NCI-H1436 (cell line): ENCODE results near the gene ANXA2.
"Not testable (repeated sequence)": the region's sequence is repeated elsewhere in the genome, so short reads cannot be mapped to it uniquely, and the experiment has no call there.

Experiments used
- DNase-seq: peaks from one replicate; lab custom pipeline; 2025; lab: John Stamatoyannopoulos, UW

Gene ANXA2

DNA sequence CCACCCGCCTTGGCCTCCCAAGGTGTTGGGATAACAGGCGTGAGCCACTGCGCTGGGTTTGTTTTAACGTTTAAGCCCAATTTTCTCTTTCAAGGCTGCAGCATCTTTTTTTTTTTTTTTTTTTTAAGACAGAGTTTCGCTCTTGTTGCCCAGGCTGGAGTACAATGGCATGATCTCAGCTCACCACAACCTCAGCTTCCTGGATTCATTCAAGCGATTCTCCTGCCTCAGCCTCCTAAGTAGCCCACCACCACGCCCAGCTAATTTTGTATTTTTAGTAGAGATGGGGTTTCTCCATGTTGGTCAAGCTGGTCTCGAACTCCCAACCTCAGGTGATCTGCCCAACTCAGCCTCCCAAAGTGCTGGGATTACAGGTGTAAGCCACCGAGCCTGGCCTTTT lies 12.6 kb upstream of the ANXA2 start:
- not testable (repeated sequence) for DNase-seq

DNA sequence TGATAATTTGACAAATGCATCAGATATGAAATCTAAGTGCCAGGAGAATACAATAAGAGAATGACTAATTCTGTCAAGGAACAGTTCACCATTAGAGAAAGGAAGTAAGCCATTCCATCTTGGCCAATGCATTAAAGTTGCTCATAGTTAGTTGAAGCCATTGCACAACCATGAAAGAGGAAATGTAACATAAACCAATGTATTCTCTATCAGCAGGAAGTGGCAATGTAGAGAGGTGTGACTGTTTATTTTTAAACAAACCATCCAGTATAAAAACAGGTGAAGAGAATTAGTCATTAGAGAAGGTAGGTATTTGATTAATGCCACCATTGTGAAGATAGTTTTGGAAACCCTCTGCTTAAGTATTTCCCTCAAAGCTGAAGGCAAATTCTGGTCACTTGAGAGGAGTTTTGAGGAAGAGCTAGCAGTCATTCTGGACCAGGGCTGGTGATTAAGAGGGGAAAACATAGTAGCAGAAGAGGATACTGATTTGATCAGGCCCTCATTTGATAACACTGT lies 10.7 kb upstream of the ANXA2 start:
- no peak for DNase-seq

DNA sequence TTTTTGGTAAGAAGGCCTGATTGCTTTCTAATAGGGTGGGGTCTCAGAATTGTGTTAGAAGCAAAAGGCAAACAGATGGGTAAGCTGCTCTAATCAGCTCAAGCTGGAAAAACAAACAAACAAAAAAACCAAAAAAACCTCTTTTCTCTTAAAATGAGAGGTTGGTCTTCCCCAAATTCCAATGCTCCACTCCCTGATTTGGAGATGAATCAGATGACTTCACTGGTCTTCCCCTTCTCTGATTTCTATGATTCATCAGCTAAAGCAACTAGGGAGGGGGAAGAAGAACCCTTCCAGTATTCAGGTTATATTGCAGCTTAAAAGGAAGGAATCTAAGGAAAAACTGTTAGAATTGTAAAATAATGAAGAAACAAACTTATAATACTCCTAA lies 9.6 kb upstream of the ANXA2 start:
- no peak for DNase-seq

DNA sequence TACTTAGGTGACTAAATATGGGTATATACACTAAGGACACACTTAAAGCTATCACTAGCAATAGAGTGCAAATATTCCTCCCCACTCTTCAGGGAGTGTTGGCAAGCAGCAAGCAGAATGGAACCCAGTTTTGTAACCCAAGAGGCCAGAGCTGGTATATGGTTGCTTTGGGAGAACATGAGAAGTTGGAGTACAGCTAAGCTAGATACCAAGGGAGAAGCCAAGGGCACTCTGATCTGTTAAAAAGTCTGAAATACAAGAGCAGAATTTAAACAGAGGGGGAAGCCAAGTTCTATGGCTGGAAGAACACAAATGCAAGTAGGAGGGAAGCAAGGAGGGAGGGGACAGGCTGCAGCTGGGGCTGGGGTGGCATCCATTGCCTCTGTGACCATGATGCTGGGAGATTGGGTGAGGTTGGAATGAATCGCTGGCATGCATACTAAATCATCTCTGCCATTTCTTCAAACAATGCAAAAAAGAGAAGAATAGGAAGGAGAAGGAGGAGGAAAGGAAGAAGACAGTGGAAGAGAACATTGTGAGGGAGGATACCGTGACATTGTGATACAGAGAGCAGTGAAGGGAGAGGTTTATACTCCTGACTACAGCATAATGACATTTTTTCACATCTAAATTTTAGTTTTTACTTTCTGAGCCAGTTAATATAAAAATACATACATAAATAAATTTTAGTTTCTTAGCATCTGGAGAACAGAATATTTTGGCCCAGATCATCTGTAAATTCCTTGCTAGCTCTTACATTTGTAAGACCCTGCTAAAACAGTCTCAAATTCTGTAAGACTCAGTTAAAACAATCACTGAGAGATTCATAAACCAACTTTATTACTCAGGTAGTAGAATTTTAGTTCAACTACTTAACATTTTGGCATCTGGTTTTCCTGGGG lies 9.0 kb upstream of the ANXA2 start:
- no peak for DNase-seq

DNA sequence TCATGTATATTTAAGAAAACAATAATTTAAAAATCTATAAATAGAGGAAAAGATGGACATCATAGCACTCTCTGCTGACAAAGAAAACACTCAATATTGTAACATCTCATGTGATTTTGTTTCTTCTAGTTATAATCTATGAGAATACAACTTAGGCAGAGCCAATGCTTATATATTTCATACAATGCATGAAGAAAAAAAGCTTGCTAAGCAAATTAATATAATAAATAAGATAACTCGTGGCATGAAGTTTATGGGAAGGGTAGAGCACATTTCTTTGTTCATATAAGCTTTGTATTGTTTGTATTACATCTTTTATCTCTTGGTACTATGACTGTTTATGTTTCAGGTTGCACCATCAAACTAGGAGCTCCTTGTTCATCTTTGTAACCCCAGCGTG lies 7.6 kb upstream of the ANXA2 start:
- no peak for DNase-seq

DNA sequence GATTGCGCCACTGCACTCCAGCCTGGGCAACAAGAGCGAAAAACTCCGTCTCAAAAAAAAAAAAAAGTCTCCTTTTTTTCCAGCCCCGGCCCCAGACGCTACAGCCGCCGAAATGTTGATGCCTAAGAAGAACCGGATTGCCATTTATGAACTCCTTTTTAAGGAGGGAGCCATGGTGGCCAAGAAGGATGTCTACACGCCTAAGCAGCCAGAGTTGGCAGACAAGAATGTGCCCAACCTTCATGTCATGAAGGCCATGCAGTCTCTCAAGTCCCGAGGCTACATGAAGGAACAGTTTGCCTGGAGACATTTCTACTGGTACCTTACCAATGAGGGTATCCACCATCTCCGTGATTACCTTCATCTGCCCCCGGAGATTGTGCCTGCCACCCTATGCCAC lies 6.6 kb upstream of the ANXA2 start:
- not testable (repeated sequence) for DNase-seq

DNA sequence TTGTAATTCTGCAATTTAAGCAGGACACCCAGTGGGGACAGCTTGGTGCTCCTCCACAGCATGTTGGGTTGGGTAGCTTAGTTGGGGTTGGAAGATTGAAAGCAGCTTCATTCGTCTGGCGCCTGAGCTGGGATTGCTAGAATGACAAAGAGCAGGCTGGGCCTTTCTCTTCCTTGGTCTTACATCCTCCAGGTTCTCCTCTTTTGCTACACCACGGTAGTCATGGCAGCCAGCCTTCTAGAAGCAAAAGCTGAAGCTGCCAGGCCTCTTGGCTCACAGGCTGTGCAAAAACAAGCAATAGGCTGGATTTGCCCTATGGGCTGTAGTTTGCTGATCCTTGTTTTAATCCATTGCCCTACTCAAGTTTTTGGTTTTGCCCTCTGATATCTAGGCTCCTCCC lies 3.2 kb upstream of the ANXA2 start:
- DNase-seq = no peak

DNA sequence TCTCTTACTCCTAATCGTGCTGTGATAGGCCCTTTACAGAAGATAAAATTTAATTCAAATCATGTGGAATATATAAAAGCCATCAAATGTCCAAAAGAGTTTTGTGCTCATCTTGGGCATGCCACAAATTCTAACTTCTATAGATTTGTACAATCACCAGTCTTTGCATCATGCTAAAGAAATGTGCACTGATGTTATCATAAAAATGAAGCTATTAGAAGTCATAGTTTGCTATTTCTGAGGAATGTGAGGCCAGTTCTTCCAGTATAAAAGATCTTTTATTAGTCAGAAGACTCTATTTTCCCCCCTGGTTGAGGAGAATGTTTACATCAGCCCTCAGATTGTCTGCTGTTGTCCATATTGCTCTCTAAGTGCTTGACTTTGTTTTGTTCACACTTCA lies 2.1 kb upstream of the ANXA2 start:
- DNase-seq = no peak

DNA sequence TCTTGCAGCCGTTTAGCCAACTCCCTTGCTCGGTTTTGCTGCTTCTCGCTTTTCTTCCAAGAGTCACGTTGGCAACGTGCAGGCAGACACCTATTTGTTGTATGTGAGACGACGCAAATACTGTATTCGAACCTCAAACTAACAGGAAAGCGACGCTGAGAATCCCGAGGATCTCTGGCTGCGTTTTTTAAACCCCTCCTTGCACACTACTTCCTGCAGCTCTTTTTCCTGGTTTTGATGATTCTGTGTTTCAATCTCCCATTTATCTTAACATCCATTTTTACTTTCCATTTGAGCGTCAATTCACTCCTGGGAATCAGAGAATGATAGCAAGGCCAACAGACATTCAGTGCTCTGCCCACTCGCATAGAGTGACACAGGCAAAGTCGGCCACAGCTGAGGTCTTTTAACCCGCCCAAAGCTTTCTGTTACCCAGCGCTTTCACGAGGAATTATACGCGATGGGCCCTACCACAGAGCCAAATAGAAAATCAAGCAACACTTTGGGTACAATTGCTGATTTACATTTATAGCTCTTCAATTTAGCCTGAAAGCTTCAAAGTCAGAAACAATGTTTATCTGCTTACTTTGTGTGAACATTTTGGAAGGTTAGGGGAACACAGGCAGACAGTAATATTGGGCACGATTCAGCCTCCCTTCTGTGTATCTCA lies 1.6 kb upstream of the ANXA2 start:
- DNase-seq = no peak

DNA sequence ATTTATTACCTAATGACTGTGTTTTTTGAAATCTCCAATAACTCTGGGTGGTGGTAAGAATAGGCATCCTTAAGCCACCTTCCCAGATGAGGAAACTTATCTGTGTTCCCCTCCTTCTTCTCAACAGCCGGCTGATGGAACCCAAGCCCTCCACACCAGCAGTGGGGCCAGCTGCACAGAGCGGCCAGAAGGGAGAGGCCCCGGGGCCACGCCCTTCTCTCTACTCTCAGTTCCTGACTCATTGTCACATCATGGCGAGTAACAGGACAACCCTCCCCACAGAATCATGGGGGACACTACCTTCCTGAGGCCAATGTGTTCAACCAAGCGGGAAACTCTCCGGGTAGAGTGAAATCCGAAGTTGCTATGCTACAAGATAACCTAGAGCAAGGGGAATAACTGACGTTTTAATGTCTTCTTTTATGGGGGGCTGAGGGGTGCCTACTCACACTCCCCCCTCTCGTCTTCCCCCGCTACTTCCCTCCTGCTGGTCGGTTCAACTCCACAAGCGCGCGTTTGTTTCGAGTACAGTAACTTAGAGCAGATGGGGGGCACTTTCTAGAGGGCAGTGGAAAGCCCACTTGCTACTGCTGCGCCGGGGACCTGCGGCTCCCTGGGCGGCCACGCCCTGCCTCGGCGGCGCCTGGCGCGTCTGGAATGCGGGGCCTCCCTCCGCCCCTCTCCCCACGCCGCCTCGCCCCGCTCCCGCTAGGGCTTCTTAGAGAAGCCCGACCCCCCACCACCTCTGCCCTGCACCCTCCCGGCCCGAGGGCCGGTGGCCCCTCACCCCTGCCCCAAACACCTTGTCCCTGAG lies 621 bp downstream of the ANXA2 start:
- DNase-seq = no peak

DNA sequence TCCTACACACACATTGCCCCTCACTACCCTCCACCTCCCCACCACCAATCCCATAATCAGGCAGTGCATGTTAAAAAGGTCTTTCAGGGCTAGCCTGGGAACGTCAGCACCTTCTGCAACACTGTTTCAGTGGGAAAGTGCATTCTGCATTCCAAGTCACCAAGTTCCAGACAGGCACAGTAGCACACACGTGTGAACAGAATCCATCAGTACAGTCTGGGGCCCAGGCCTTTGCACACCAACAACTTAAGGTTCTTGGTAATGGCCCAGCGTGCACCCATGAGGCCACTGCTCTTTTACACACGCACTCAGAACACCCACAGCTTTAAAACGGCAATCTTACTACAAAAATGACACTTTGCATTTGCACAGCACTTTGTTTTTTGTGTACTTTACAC lies 1.2 kb downstream of the ANXA2 start:
- DNase-seq = no peak

DNA sequence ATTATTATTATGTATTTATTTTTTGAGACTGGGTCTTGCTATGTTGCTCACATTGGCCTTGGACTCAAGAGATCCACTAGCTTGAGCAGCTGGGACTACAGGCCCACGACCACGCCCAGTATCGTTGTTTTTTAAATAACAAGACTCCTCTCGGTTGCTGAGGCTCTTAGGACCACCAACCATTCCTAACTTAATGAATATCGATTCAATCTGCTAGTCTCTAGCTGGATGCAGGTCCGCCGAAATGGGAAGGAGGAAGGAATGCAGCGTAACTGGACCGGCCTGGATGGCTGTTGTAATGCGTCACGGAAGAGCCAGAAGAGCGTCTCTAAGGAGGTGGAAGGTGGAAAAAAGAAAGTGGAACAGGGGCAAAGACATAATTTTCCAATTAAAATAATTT lies 1.7 kb downstream of the ANXA2 start:
- DNase-seq = no peak

DNA sequence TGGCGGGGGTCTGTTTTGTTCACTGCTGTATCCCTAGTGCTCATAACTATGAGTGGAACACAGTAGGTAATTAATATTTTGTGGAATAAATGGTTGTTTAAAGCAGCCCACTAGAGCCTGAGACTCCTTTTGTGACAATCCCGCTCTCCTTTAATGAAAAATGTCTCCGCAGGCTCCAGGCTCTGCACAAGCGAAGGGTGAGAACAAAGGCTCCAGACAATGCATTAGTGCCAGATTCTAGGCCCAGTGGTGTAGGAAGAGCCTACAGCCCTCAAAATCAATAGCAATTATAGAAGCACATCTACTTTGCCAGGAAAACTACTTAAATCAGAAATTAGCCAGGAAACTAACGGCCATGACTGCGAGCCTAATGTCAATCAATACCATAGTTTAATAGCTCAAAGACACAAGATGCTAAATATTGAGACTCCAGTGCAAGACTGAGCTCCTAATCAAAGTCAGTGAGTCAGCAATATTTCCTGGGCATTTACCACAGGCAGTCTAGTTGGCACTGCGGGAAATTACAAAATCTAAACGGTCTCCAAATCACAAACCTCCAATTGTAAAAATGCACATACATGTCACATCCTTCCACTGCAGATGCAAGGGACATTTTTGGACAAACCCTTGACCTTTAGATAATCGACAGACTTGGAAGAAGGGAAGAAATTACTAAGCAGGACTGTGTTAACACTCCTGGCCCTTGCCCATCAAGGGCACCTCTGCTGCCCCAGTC lies 2.3 kb downstream of the ANXA2 start:
- DNase-seq = no peak

DNA sequence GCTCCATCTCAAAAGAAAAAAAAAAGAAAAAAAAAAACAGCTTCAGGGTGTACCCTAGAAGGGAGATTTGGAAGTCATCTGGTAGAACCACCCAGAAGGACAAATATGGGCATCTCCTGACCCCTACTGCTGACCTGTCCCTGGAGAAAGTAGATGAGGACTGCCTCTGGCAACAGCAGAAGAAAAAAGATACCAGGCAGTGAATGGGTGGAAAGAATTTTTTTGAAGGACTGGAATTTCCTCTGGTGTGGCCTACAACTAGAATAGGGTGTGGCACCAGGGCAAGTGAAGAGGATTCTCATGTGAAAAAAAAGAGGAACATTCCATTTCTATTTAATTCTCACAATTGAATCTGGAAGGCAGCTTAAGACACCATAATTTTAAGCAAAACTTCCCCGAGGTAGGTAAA lies 3.1 kb downstream of the ANXA2 start:
- DNase-seq = no peak

DNA sequence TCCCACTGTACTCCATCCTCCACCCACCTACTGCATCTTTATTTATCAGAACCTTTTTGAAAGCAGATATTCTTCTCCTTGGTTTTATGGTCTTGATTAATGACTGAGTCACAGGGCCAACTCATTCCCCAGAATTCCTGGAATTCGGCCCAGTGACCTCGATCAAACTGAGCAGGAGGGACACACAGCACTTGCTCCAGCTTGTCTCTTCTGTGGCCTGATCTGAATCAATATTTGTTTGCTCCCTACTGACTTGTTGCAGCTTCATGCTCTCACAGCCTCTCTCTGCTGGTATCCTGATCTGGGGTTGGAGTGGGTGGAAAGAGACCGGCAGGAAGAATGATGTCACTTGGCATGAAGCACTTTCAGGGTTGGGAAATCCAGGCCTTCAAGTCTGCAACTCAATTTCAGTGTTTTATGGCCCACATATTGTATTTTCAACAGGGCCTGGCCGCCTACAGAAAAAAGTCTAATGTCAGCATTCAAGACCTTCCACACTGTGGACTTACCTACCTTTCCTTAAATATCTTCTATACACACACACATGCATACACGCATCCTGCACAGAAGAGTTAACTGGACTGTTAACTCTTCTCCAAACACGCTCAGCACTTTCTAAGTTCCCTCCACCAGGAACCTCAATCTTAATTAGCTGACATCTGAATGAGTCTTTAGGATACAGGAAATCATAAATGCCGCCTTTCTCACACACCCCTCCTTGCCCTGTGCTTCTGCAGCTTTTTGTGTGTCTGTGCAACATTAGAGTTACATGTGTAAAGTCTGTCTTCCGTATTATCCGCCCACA lies 4.6 kb downstream of the ANXA2 start:
- no peak for DNase-seq

DNA sequence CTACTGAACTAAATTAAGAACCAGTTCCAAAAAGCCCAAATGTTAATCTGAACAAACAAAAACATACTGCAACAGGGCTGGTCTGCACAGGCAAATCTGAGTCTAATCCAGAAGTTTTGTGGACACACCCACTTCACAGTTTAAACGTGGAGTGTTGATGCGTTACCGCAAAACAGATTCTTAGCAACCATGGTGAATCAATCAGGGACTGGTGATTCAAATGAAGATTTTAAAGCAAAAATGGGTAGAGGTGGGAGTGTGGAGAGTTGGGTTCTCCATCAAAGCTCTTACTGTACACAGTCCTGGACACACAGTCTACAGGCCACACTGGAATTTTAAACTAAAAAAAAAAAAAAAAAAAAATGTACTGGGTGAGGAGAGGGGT lies 5.2 kb downstream of the ANXA2 start:
- DNase-seq = no peak

DNA sequence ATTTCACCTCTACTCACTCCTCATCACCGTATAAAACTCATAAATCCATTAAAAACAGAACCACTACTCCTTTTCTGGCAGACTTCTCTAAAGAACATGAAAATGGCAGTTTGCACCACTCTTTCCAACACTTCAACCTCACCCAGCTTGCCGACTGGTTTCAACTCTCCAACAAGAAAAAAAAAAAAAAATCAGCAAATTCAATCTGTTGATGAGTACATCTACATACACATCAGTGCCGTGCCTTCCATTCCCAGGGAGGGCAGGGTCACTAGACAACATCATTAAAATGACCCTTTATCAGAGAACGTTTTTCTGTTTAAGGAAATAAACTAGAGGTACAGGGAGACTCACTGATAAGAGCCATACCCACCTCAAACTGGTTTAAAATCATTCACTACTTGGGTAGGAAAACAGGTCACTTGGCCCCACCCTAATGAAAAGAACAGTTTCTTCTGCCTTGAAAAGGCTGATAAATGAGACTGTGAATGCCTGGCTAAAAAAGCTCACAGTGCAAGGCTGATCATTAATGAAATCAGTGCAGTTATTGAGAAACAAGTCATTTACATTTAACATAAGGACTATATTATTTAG lies 6.0 kb downstream of the ANXA2 start:
- no peak for DNase-seq

DNA sequence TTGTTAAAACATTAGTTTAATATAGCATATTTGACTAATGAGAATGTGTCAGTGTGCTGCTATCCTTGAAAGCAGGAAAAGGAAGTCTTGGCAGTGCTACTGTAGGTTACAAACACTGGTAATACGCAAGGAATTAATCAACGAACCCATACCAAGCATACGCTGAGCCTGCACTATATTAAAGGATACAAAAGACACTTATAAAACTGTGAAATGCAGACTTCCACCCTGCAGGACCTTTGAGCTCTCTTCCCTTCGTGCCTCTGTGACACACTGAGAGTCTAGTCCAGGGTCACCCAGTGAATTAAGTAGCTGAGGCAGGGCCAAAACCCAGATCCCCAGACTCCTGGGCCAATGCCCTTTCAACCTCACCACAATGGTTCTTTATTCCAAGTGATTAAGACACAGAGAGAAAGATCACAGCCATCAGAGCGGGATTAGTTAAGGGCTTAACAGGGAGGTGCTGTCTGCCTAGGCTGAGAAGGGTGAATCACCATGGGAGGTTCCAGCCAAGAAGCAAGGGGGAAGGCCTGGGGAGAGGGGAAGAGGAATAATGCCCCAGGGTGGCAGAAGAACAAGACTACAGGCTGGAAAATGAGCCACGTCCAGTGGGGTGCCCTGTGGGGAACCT lies 6.8 kb downstream of the ANXA2 start:
- DNase-seq = no peak

DNA sequence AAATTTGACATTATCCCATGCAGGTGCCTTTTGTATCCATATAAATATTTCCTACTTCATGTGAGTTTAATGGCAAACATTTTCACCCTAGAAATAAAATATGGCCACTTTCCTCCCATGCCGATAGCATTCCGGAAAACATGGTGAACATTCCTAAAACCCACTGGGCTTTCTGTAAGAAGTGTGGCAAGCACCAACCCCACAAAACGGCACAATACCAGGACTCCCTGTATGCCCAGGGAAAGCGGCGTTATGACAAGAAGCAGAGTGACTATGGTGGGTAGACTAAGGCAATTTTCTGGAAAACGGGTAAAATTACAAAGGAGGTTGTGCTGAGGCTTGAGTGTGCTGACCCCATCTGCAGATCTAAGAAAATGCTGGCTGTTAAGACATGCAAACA lies 7.6 kb downstream of the ANXA2 start:
- DNase-seq = no peak
